Esophagus (tissue), 2 donors: ENCODE measurements around the gene MCM6. TPM values are rescaled to one million over a fixed set of nuclear protein-coding genes. Genes with fewer than 3 reads are reported as not detected.

ENCODE experiments used
- H3K27ac ChIP-seq, 2 donors: one replicate each; pipeline ENCODE4 v1.5.1; 2013; ENCODE audit warnings: low read depth in 2 of 2, mild to moderate bottlenecking in 2 of 2, inconsistent platforms in 1 of 2, low read length in 1 of 2, moderate library complexity in 1 of 2
- H3K27me3 ChIP-seq, 2 donors: one replicate each; pipeline ENCODE4 v1.6.1; 2013; ENCODE audit warnings: low read length in 2 of 2, control low read depth in 1 of 2, mild to moderate bottlenecking in 1 of 2; ENCODE audit not compliant: insufficient read depth in 2 of 2, control insufficient read depth in 1 of 2
- H3K36me3 ChIP-seq, 2 donors: one replicate each; pipeline ENCODE4 v1.6.1; 2013; ENCODE audit warnings: low read length in 1 of 2; ENCODE audit not compliant: control insufficient read depth in 2 of 2, insufficient read depth in 2 of 2
- H3K4me1 ChIP-seq, 2 donors: one replicate each; pipeline ENCODE4 v1.6.1; 2013; ENCODE audit warnings: low read length in 1 of 2; ENCODE audit not compliant: control insufficient read depth in 2 of 2, insufficient read depth in 2 of 2
- H3K4me3 ChIP-seq, 2 donors: one replicate each; pipeline ENCODE4 v1.5.1; 2013; ENCODE audit warnings: low read length in 2 of 2, mild to moderate bottlenecking in 2 of 2, low read depth in 1 of 2, moderate library complexity in 1 of 2
- H3K9me3 ChIP-seq, 2 donors: one replicate each; pipeline ENCODE4 v1.6.1; 2013; ENCODE audit warnings: mild to moderate bottlenecking in 2 of 2, low read depth in 1 of 2, low read length in 1 of 2, moderate library complexity in 1 of 2; ENCODE audit not compliant: control insufficient read depth in 2 of 2, insufficient read depth in 1 of 2
- WGBS, 2 donors: extraction: QIAGEN DNeasy Blood & Tissue Kit; methylation state at CpG; one replicate each; pipeline ENCODE4 v1.1.7; 2013; 5-methylcytosine and 5-hydroxymethylcytosine counted together
- polyA plus RNA-seq, 2 donors: library from polyadenylated mRNA; stranded (reverse); fragments of 200-250 nt; gene quantifications; one replicate each; pipeline ENCODE4 v1.2.3, GENCODE V29; 2013
- donor health status: healthy with polysubstance abuse.
- donor health status: Bipolar disorder and iron deficiency.

MCM6 gene
- polyA plus RNA-seq = 10 to 100 TPM in 1 of 2 donors, 1 to 10 TPM in 1; 5.2 to 13.1 TPM

- Histone ChIP-seq H3K9me3 (no peaks in the 10 kb centered on the region), H3K4me1 (no peaks in the 10 kb centered on the region), H3K36me3 (no peaks in the 10 kb centered on the region), H3K4me3 (peak within 1 kb of the TSS; percentile 67 to 73), H3K27ac (peak within 1 kb of the TSS; percentile 58 to 64), H3K27me3 (no peaks in the 10 kb centered on the region)
- 0% methylated on average over 68 to 71 of the region's 71 CpGs for WGBS, 2 donors
These were observed at the start of gene MCM6 for GRCh38 chr2:135876066-135876711. Gene MCM6, minus strand, starts transcription at chr2:135876443. Its CDS starts 78 bp downstream, at chr2:135876365.

DNA sequence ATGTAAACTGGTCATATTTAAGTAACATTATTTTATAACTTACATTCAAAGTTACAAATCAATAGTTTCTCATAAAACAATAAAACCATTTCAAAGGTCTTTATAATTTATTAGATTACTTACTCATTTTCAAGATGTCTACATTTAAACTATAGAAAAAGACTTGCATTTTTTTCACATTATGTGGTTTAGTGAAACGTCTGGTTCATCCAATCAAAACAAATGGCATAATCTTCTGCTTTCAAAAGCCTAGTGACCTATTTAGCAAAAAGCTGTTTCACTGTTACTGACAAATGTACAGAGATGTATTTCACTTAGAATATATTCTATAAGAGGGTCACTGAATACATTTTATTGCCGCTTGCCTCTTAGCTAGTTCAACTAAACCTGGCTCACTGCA lies 49.3 kb upstream of the MCM6 start:
- no peaks in the 10 kb centered on the region for H3K27me3 ChIP-seq
- H3K4me1 ChIP-seq = no peaks in the 10 kb centered on the region
- no peaks in the 10 kb centered on the region for H3K9me3 ChIP-seq
- H3K4me3 ChIP-seq = no peak overlapping the region
- WGBS, 2 donors = 69 to 71% methylated on average over 2 of the region's 2 CpGs
- no peak overlapping the region for H3K27ac ChIP-seq
- H3K36me3 ChIP-seq = no peaks in the 10 kb centered on the region

- Histone ChIP-seq H3K9me3 (no peaks in the 10 kb centered on the region), H3K27ac (no peak overlapping the region), H3K4me3 (no peak overlapping the region), H3K36me3 (no peaks in the 10 kb centered on the region), H3K27me3 (no peaks in the 10 kb centered on the region), H3K4me1 (no peaks in the 10 kb centered on the region)
- 43 to 50% methylated on average over 3 of the region's 3 CpGs for WGBS, 2 donors
These were observed 40.0 kb upstream of the MCM6 start for GRCh38 chr2:135916207-135916606.

DNA sequence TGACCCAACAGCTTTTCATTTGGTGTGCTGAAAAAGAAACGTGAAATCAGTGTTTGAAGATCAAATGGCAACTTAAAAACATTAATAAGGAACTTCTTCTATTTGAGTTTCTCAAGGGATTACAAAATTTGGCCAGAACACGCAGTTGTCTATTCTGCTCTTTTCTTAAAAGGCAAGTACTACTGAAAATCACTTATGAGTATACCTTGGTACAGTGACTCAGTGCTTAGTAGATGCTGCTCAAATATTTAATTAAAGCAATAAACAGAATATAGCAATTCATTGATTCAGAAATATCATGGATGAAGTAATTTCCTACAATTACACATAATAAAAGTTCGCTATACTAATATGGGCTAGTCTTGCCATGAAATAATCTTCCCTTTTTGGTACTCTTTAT lies 38.2 kb upstream of the MCM6 start:
- Histone ChIP-seq H3K4me1 (no peaks in the 10 kb centered on the region), H3K9me3 (no peaks in the 10 kb centered on the region), H3K27me3 (no peaks in the 10 kb centered on the region), H3K27ac (no peak overlapping the region), H3K4me3 (no peak overlapping the region), H3K36me3 (no peaks in the 10 kb centered on the region)
- 72 to 73% methylated on average over 3 of the region's 3 CpGs for WGBS, 2 donors

DNA sequence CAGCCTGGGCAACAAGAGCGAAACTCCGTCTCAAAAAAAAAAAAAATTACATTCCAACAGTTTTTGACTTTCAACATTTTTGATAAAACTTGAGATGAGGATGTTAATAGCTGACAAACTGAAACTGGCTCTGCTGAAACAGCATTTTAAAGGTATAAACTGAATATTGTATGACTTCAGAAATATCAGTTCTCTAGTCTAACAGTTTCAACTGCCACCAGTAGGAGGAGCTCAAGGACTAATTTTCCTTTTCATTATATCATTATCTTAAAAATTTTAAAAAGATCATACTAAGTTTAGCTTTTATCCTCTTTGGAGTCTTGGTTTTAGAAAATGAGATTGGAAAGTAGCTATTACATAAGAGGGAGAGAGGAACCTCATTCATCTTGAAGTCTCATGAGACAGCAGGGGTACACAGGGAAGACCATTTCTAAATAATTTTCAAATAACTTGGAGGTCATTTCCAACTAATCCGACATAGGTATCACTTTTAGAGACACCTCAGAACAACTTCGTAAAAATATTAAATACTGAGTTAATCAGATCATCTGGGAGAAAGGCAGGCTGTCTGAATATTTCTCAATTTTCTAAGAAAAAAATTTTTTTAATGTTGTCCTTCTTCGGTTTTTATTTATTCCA lies 37.6 kb upstream of the MCM6 start:
- 83% methylated on average over 5 of the region's 5 CpGs for WGBS, 2 donors

GRCh38 chr2:135909976-135910375 lies 33.7 kb upstream of the MCM6 start:
- no peak overlapping the region for H3K27ac ChIP-seq
- H3K36me3 ChIP-seq = no peaks in the 10 kb centered on the region
- H3K4me1 ChIP-seq = no peaks in the 10 kb centered on the region
- H3K9me3 ChIP-seq = no peaks in the 10 kb centered on the region
- no peak overlapping the region for H3K4me3 ChIP-seq
- no peaks in the 10 kb centered on the region for H3K27me3 ChIP-seq

More for the DNA sequence above, 37.6 kb upstream of the MCM6 start:
- H3K4me3 ChIP-seq = no peak overlapping the region
- no peak overlapping the region for H3K27ac ChIP-seq
- H3K9me3 ChIP-seq = no peaks in the 10 kb centered on the region
- H3K36me3 ChIP-seq = no peaks in the 10 kb centered on the region
- H3K4me1 ChIP-seq = no peaks in the 10 kb centered on the region
- no peaks in the 10 kb centered on the region for H3K27me3 ChIP-seq

GRCh38 chr2:135905679-135906078 lies 29.4 kb upstream of the MCM6 start:
- no peaks in the 10 kb centered on the region for H3K36me3 ChIP-seq
- no peak overlapping the region for H3K27ac ChIP-seq
- H3K9me3 ChIP-seq = no peaks in the 10 kb centered on the region
- no peaks in the 10 kb centered on the region for H3K4me1 ChIP-seq
- H3K4me3 ChIP-seq = no peak overlapping the region
- H3K27me3 ChIP-seq = no peaks in the 10 kb centered on the region

- Histone ChIP-seq H3K4me1 (no peaks in the 10 kb centered on the region), H3K27me3 (no peaks in the 10 kb centered on the region), H3K27ac (no peak overlapping the region), H3K36me3 (no peaks in the 10 kb centered on the region), H3K4me3 (no peak overlapping the region), H3K9me3 (no peaks in the 10 kb centered on the region)
- WGBS, 2 donors = 90 to 96% methylated on average over 4 of the region's 4 CpGs
These were observed 28.2 kb upstream of the MCM6 start for GRCh38 chr2:135904341-135904989.

DNA sequence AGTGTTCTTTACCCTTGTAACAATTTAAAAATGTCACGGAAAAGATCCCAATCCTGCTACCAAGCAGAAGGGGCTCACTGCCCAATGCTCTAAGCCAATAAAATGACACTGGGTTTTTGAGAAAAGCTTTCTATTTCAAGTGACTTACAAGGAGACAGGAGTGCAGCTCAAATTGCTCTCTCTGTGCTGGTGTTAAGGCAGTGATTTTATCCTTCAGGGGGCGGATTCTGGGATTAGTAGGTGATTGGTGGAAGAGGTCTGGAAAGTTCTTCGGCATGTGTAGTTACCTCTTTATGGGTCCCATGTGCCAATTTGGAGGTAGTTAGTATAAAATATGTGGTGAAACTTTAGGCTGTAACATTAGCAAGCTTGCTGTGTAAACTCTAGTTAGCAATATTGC lies 27.4 kb upstream of the MCM6 start:
- Histone ChIP-seq H3K27ac (no peak overlapping the region), H3K4me1 (no peaks in the 10 kb centered on the region), H3K27me3 (no peaks in the 10 kb centered on the region), H3K4me3 (no peak overlapping the region), H3K9me3 (no peaks in the 10 kb centered on the region), H3K36me3 (peaks cover 0 to 2% of the 10 kb centered on the region in 2 donors)
- WGBS, 2 donors = 92% methylated on average over 3 of the region's 3 CpGs

DNA sequence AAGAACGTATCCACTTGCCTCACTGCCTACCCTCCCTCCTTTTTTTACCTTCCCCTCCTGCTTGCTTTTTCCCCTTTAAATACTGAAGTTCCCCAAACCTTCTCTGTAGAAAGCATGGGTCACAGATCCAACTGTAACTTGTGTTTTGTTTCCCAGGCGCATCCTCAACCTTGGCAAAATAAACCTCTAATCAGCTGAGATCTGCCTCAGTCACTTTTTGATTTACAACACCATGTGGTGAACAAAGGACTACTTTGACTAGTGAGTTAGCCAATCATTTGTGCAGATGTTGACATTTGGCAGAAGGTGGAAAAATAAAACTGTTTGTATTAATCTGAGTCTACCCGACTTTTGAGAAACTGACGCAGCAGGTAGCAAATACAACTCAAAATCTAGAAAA lies 23.3 kb upstream of the MCM6 start:
- no peak overlapping the region for H3K4me3 ChIP-seq
- 84 to 88% methylated on average over 4 of the region's 4 CpGs for WGBS, 2 donors
- H3K27me3 ChIP-seq = no peaks in the 10 kb centered on the region
- H3K27ac ChIP-seq = no peak overlapping the region
- no peaks in the 10 kb centered on the region for H3K9me3 ChIP-seq
- H3K4me1 ChIP-seq = no peaks in the 10 kb centered on the region
- peaks cover 0 to 3% of the 10 kb centered on the region in 2 donors for H3K36me3 ChIP-seq
